Neural cell (in vitro differentiated cells): ENCODE measurements around the gene PQBP1. TPM values are rescaled to one million over a fixed set of nuclear protein-coding genes. Genes with fewer than 3 reads are reported as not detected.

Source experiments
- H2AFZ ChIP-seq: fragments of 200-600, 300-800 bp; sonication (generic), shearing (Covaris generic); 2 replicates; pipeline ENCODE4 v1.6.0; 2014; ENCODE audit warnings: low read depth, mild to moderate bottlenecking, antibody characterized with exemption, low read length, moderate library complexity
- H3F3A ChIP-seq: fragments of 200-600 bp; shearing (Covaris generic); 2 replicates; pipeline ENCODE4 v1.6.1; 2016; ENCODE audit warnings: mild to moderate bottlenecking, moderate library complexity, mixed read lengths, antibody characterized with exemption, low read length; ENCODE audit not compliant: insufficient read depth, poor library complexity, severe bottlenecking
- H3K27ac ChIP-seq: fragments of 200-600, 300-800 bp; sonication (generic), shearing (Covaris generic); 2 replicates; pipeline ENCODE4 v1.5.1; 2014; ENCODE audit warnings: mild to moderate bottlenecking, low read length, moderate library complexity
- H3K27me3 ChIP-seq: fragments of 300-800, 200-600 bp; sonication (generic), shearing (Covaris generic); 2 replicates; pipeline ENCODE4 v1.6.0; 2014; ENCODE audit warnings: mild to moderate bottlenecking, low read depth, low read length, moderate library complexity; ENCODE audit not compliant: insufficient read depth
- H3K36me3 ChIP-seq: fragments of 300-800, 200-600 bp; sonication (generic), shearing (Covaris generic); 2 replicates; pipeline ENCODE4 v1.5.1; 2014; ENCODE audit warnings: mild to moderate bottlenecking, antibody characterized with exemption, low read length, moderate library complexity; ENCODE audit not compliant: insufficient read depth
- H3K4me2 ChIP-seq: fragments of 300-800, 200-600 bp; sonication (generic), shearing (Covaris generic); 2 replicates; pipeline ENCODE4 v1.6.0; 2014; ENCODE audit warnings: mild to moderate bottlenecking, low read length
- H3K4me3 ChIP-seq: fragments of 300-800, 200-600 bp; sonication (generic), shearing (Covaris generic); 2 replicates; pipeline ENCODE4 v1.5.1; 2014; ENCODE audit warnings: mild to moderate bottlenecking, low read length, moderate library complexity
- H3K79me2 ChIP-seq: fragments of 200-600 bp; shearing (Covaris generic); replicated peaks from 2 replicates; pipeline ENCODE4 v1.6.0; 2014; ENCODE audit warnings: mild to moderate bottlenecking, low read length, moderate library complexity; ENCODE audit not compliant: insufficient read depth
- H3K9ac ChIP-seq: fragments of 300-800, 200-600 bp; sonication (generic), shearing (Covaris generic); 2 replicates; pipeline ENCODE4 v1.6.1; 2016; ENCODE audit warnings: mild to moderate bottlenecking, low read length, mixed read lengths
- H3K9me2 ChIP-seq: fragments of 200-600 bp; shearing (Covaris generic); 2 replicates; pipeline ENCODE4 v1.6.1; 2016; ENCODE audit warnings: mild to moderate bottlenecking, low read length, mixed read lengths; ENCODE audit not compliant: insufficient read depth
- H3K9me3 ChIP-seq: fragments of 200-600, 300-800 bp; sonication (generic), shearing (Covaris generic); 2 replicates; pipeline ENCODE4 v1.6.1; 2016; ENCODE audit warnings: mild to moderate bottlenecking, mixed run types, low read length, moderate library complexity, mixed read lengths
- H4K20me1 ChIP-seq: fragments of 200-600 bp; shearing (Covaris generic); 2 replicates; pipeline ENCODE4 v1.6.1; 2016; ENCODE audit warnings: mild to moderate bottlenecking, mixed run types; ENCODE audit not compliant: insufficient read depth
- EP300 ChIP-seq: fragments of 450-650 bp; conservative IDR thresholded peaks from 2 replicates; pipeline ENCODE4 v1.6.1; 2014; ENCODE audit warnings: antibody characterized with exemption, mild to moderate bottlenecking, moderate library complexity; ENCODE audit not compliant: poor library complexity, severe bottlenecking
- EZH2 ChIP-seq: fragments of 200-600, 300-800 bp; shearing (Covaris generic), sonication (generic); IDR thresholded peaks from 2 replicates; pipeline ENCODE4 v1.6.1; 2014; ENCODE audit warnings: antibody characterized with exemption, low read length, borderline replicate concordance, mild to moderate bottlenecking; ENCODE audit not compliant: insufficient read depth, poor library complexity, severe bottlenecking
- MXI1 ChIP-seq: fragments of 450-650 bp; conservative IDR thresholded peaks from 2 replicates; pipeline ENCODE4 v1.6.1; 2014; ENCODE audit warnings: antibody characterized with exemption, mild to moderate bottlenecking; ENCODE audit not compliant: poor library complexity, severe bottlenecking
- POLR2AphosphoS5 ChIP-seq: IDR thresholded peaks from 2 replicates; pipeline ENCODE4 v1.6.1; 2012
- RAD21 ChIP-seq: fragments of 450-650 bp; conservative IDR thresholded peaks from 2 replicates; pipeline ENCODE4 v1.6.1; 2014; ENCODE audit warnings: antibody characterized with exemption, mild to moderate bottlenecking, moderate library complexity
- SMC3 ChIP-seq: fragments of 450-650 bp; conservative IDR thresholded peaks from 2 replicates; pipeline ENCODE4 v1.6.1; 2014; ENCODE audit warnings: antibody characterized with exemption, mild to moderate bottlenecking, moderate library complexity; ENCODE audit not compliant: poor library complexity
- TAF1 ChIP-seq: IDR thresholded peaks from 2 replicates; pipeline ENCODE4 v1.6.1; 2012; ENCODE audit warnings: low read depth
- polyA plus RNA-seq: library from polyadenylated mRNA; depleted of rRNA; stranded (reverse); fragments of >200 nt; gene quantifications from 2 replicates; pipeline ENCODE4 v1.2.3, GENCODE V29; 2014
- TF ChIP-seq, protein P1 (sequence below): fragments of 450-650 bp; IDR thresholded peaks from 2 replicates; pipeline ENCODE4 v1.5.1; 2014; ENCODE audit warnings: antibody characterized with exemption, mild to moderate bottlenecking, moderate library complexity; ENCODE audit not compliant: poor library complexity, severe bottlenecking
- TF ChIP-seq, protein P2 (sequence below): IDR thresholded peaks from 2 replicates; pipeline ENCODE4 v1.6.1; 2012; ENCODE audit warnings: borderline replicate concordance

The PQBP1 gene
- polyA plus RNA-seq, 1 donor from 2014 or later = 70.8 TPM

- Histone ChIP-seq H4K20me1 (no peaks in the 10 kb centered on the region), H3K79me2 (no peaks in the 10 kb centered on the region), H3K9me3 (no peaks in the 10 kb centered on the region)
Observed at GRCh38 chrX:48948589-48948988, 50.9 kb downstream of the PQBP1 start.

More at GRCh38 chrX:48948589-48948988, 50.9 kb downstream of the PQBP1 start:
- Histone ChIP-seq H3F3A (no peaks in the 10 kb centered on the region), H3K9me2 (no peaks in the 10 kb centered on the region), H3K27me3 (no peaks in the 10 kb centered on the region), H3K27ac (no peak overlapping the region), H3K4me2 (no peak overlapping the region), H3K36me3 (no peaks in the 10 kb centered on the region), H3K9ac (no peak overlapping the region), H2AFZ (no peak overlapping the region), H3K4me3 (no peak overlapping the region)
- no peak for TF ChIP-seq RAD21
- TF ChIP-seq, protein P1, sequence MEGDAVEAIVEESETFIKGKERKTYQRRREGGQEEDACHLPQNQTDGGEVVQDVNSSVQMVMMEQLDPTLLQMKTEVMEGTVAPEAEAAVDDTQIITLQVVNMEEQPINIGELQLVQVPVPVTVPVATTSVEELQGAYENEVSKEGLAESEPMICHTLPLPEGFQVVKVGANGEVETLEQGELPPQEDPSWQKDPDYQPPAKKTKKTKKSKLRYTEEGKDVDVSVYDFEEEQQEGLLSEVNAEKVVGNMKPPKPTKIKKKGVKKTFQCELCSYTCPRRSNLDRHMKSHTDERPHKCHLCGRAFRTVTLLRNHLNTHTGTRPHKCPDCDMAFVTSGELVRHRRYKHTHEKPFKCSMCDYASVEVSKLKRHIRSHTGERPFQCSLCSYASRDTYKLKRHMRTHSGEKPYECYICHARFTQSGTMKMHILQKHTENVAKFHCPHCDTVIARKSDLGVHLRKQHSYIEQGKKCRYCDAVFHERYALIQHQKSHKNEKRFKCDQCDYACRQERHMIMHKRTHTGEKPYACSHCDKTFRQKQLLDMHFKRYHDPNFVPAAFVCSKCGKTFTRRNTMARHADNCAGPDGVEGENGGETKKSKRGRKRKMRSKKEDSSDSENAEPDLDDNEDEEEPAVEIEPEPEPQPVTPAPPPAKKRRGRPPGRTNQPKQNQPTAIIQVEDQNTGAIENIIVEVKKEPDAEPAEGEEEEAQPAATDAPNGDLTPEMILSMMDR = no peak
- no peak for TF ChIP-seq POLR2AphosphoS5
- TF ChIP-seq SMC3 = no peak
- TF ChIP-seq TAF1 = no peak
- TF ChIP-seq EZH2 = no peak
- no peak for TF ChIP-seq MXI1
- TF ChIP-seq EP300 = no peak
- TF ChIP-seq, protein P2, sequence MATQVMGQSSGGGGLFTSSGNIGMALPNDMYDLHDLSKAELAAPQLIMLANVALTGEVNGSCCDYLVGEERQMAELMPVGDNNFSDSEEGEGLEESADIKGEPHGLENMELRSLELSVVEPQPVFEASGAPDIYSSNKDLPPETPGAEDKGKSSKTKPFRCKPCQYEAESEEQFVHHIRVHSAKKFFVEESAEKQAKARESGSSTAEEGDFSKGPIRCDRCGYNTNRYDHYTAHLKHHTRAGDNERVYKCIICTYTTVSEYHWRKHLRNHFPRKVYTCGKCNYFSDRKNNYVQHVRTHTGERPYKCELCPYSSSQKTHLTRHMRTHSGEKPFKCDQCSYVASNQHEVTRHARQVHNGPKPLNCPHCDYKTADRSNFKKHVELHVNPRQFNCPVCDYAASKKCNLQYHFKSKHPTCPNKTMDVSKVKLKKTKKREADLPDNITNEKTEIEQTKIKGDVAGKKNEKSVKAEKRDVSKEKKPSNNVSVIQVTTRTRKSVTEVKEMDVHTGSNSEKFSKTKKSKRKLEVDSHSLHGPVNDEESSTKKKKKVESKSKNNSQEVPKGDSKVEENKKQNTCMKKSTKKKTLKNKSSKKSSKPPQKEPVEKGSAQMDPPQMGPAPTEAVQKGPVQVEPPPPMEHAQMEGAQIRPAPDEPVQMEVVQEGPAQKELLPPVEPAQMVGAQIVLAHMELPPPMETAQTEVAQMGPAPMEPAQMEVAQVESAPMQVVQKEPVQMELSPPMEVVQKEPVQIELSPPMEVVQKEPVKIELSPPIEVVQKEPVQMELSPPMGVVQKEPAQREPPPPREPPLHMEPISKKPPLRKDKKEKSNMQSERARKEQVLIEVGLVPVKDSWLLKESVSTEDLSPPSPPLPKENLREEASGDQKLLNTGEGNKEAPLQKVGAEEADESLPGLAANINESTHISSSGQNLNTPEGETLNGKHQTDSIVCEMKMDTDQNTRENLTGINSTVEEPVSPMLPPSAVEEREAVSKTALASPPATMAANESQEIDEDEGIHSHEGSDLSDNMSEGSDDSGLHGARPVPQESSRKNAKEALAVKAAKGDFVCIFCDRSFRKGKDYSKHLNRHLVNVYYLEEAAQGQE = no peak

Other genes with a start within 250 kb of the PQBP1 start
- gene WAS, start 214.1 kb upstream of the PQBP1 start, polyA plus RNA-seq = 1.0 and 1.1 TPM in 2 replicates
- 3.1 and 3.2 TPM in 2 replicates for gene SUV39H1, start 201.2 kb upstream of the PQBP1 start, polyA plus RNA-seq
- gene GLOD5, start 136.2 kb upstream of the PQBP1 start, polyA plus RNA-seq = not detected in 2 replicates
- not detected in 2 replicates for gene GATA1, start 111.3 kb upstream of the PQBP1 start, polyA plus RNA-seq
- 161 and 166 TPM in 2 replicates for gene HDAC6, start 95.9 kb upstream of the PQBP1 start, polyA plus RNA-seq
- gene ERAS, start 71.4 kb upstream of the PQBP1 start, polyA plus RNA-seq = 3.2 and 3.6 TPM in 2 replicates
- 232 and 243 TPM in 2 replicates for gene PCSK1N, start 62.3 kb upstream of the PQBP1 start, polyA plus RNA-seq
- 131 and 156 TPM in 2 replicates for gene TIMM17B, start 162 bp upstream of the PQBP1 start, polyA plus RNA-seq
- gene SLC35A2, start 13.7 kb downstream of the PQBP1 start, polyA plus RNA-seq = 20.7 and 25.3 TPM in 2 replicates
- 8.9 and 11.1 TPM in 2 replicates for gene PIM2, start 21.1 kb downstream of the PQBP1 start, polyA plus RNA-seq
- 34.3 and 35.9 TPM in 2 replicates for gene OTUD5, start 59.7 kb downstream of the PQBP1 start, polyA plus RNA-seq
- 3.7 and 4.8 TPM in 2 replicates for gene KCND1, start 73.9 kb downstream of the PQBP1 start, polyA plus RNA-seq
- 134 and 138 TPM in 2 replicates for gene GRIPAP1, start 104.3 kb downstream of the PQBP1 start, polyA plus RNA-seq
- 8.9 and 17.9 TPM in 2 replicates for gene TFE3, start 145.4 kb downstream of the PQBP1 start, polyA plus RNA-seq
- gene CCDC120, start 161.1 kb downstream of the PQBP1 start, polyA plus RNA-seq = 2.8 and 3.1 TPM in 2 replicates
- gene PRAF2, start 176.1 kb downstream of the PQBP1 start, polyA plus RNA-seq = 7.3 and 10.8 TPM in 2 replicates
- 26.5 and 29.5 TPM in 2 replicates for gene WDR45, start 182.0 kb downstream of the PQBP1 start, polyA plus RNA-seq
- 22.9 and 27.3 TPM in 2 replicates for gene GPKOW, start 225.8 kb downstream of the PQBP1 start, polyA plus RNA-seq